Progenitor cell of endocrine pancreas (in vitro differentiated cells): ENCODE measurements around the gene ARHGEF33. TPM values are rescaled to one million over a fixed set of nuclear protein-coding genes. Genes with fewer than 3 reads are reported as not detected.

Experiments
- DNase-seq: peaks from one replicate; pipeline ENCODE4 v3.0.0; 2021; ENCODE audit warnings: low spot score; ENCODE audit not compliant: unreplicated experiment
- H3K27ac Mint-ChIP-seq: 2 replicates; pipeline ENCODE4 v1.8.0; 2021; ENCODE audit warnings: mild to moderate bottlenecking, moderate library complexity, mixed read lengths
- H3K27me3 Mint-ChIP-seq: 2 replicates; pipeline ENCODE4 v1.8.0; 2021; ENCODE audit warnings: mixed read lengths
- H3K36me3 Mint-ChIP-seq: 2 replicates; pipeline ENCODE4 v1.8.0; 2022; ENCODE audit warnings: mixed read lengths; ENCODE audit not compliant: insufficient read depth
- H3K4me1 Mint-ChIP-seq: 2 replicates; pipeline ENCODE4 v1.8.0; 2021; ENCODE audit warnings: low read depth, mixed read lengths
- H3K4me3 Mint-ChIP-seq: 2 replicates; pipeline ENCODE4 v1.8.0; 2021; ENCODE audit warnings: low read depth, mild to moderate bottlenecking, moderate library complexity, mixed read lengths
- H3K9me3 Mint-ChIP-seq: 2 replicates; pipeline ENCODE4 v1.8.0; 2021; ENCODE audit warnings: low read depth, mixed read lengths
- CTCF ChIP-seq: fragments of 200-600 bp; sonication (generic); IDR thresholded peaks from one replicate; pipeline ENCODE4 v1.5.0; 2021; ENCODE audit warnings: antibody characterized with exemption, mild to moderate bottlenecking; ENCODE audit not compliant: unreplicated experiment
- total RNA-seq: library from RNA; stranded (reverse); gene quantifications from 2 replicates; pipeline ENCODE4 v1.2.1, GENCODE V29; 2021

The ARHGEF33 gene
- total RNA-seq, 1 donor from 2014 or later: 1.4 TPM

GRCh38 chr2:38966006-38966405 is 76.3 kb downstream of the ARHGEF33 start:
- H3K4me3 Mint-ChIP-seq: no peak overlapping the region
- H3K36me3 Mint-ChIP-seq: no peaks in the 10 kb centered on the region
- H3K27me3 Mint-ChIP-seq: no peaks in the 10 kb centered on the region
- no peaks in the 10 kb centered on the region for H3K9me3 Mint-ChIP-seq
- DNase-seq: no peak
- no peak for TF ChIP-seq CTCF
- no peaks in the 10 kb centered on the region for H3K4me1 Mint-ChIP-seq
- H3K27ac Mint-ChIP-seq: no peak overlapping the region

GRCh38 chr2:38966678-38967077 is 77.0 kb downstream of the ARHGEF33 start:
- H3K9me3 Mint-ChIP-seq: no peaks in the 10 kb centered on the region
- no peaks in the 10 kb centered on the region for H3K27me3 Mint-ChIP-seq
- no peak for TF ChIP-seq CTCF
- no peak overlapping the region for H3K27ac Mint-ChIP-seq
- DNase-seq: no peak
- H3K4me3 Mint-ChIP-seq: no peak overlapping the region
- H3K4me1 Mint-ChIP-seq: no peaks in the 10 kb centered on the region
- H3K36me3 Mint-ChIP-seq: no peaks in the 10 kb centered on the region

- TF ChIP-seq CTCF: no peak
- H3K4me3 Mint-ChIP-seq: no peak overlapping the region
- H3K4me1 Mint-ChIP-seq: no peaks in the 10 kb centered on the region
- H3K27ac Mint-ChIP-seq: no peak overlapping the region
- H3K27me3 Mint-ChIP-seq: no peaks in the 10 kb centered on the region
- DNase-seq: no peak
- H3K9me3 Mint-ChIP-seq: no peaks in the 10 kb centered on the region
- H3K36me3 Mint-ChIP-seq: no peaks in the 10 kb centered on the region
These were observed 78.3 kb downstream of the ARHGEF33 start for GRCh38 chr2:38968021-38968420.

GRCh38 chr2:38971377-38971776 is 81.7 kb downstream of the ARHGEF33 start:
- Mint-ChIP-seq H3K9me3 (no peaks in the 10 kb centered on the region), H3K27me3 (no peaks in the 10 kb centered on the region), H3K4me3 (no peak overlapping the region), H3K27ac (no peak overlapping the region), H3K36me3 (no peaks in the 10 kb centered on the region), H3K4me1 (no peaks in the 10 kb centered on the region)
- TF ChIP-seq CTCF: no peak
- no peak for DNase-seq

- Mint-ChIP-seq H3K36me3 (no peaks in the 10 kb centered on the region), H3K9me3 (no peaks in the 10 kb centered on the region)
These were observed 83.6 kb downstream of the ARHGEF33 start for GRCh38 chr2:38973266-38973665.

More at GRCh38 chr2:38973266-38973665, 83.6 kb downstream of the ARHGEF33 start:
- Mint-ChIP-seq H3K4me3 (no peak overlapping the region), H3K27ac (no peak overlapping the region), H3K4me1 (no peaks in the 10 kb centered on the region), H3K27me3 (no peaks in the 10 kb centered on the region)
- TF ChIP-seq CTCF: no peak
- DNase-seq: no peak
